ENCODE measurements around the gene GSTP1.
A peak's percentile ranks its signal among the peaks of the same experiment; 100 is the strongest.
"Not testable (repeated sequence)": the region's sequence is repeated elsewhere in the genome, so short reads cannot be mapped to it uniquely, and the experiment has no call there.

GSTP1 gene

DNA sequence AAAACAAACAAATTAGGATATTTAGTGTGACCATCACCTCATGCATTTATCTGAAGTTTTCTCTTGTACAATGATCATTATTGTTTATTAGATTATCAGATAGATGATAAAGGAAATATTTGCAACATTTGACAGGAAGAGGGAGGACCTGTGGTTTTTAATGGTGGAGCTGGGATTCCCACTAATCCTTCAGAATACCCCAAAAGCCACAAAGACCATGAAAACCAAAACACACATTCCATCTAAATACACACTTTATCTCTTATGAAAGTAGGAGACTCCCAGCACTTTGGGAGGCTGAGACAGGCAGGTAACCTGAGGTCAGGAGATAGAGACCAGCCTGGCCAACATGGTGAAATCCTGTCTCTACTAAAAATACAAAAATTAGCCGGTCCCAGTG is 15.5 kb downstream of the GSTP1 start:
- DNase-seq: no peak

DNA sequence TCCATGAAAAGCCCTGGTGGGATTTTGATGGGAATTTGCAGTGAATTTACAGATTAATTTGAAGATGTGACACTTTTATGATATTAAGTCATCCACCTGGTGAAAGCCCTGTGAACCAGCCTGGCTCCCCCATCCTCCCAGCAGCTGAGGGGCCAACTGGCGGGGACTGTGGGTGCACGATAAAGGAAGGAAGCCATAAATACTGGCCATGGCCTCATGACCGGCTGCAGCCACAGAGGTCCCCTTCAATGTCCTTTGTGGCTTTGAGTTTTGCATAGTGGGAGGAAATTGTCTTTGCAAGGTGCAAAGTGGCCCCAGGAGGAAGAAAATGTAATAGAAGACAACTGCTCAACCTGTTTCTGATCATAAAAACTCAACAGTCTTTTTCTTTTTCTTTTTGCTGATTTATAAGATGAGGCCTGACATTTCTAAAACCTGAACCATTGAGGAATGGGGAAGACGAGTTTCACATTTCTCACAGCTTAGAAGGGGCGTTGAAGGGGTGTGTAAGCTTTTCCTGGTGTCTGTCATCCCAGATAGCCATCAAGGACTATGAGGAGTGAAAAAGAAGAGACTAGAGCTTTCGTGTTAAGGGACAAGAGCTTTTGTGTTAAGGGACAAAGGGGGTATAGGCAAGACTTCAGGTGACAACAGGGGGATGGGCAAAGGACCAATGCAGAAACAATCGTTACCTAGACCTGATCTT is 16.9 kb downstream of the GSTP1 start:
- DNase-seq: no peak

GRCh38 chr11:67601098-67601497 is 17.5 kb downstream of the GSTP1 start:
- no peak for DNase-seq

- DNase-seq: not testable (repeated sequence)
Observed at GRCh38 chr11:67604119-67604518, 20.5 kb downstream of the GSTP1 start.

DNA sequence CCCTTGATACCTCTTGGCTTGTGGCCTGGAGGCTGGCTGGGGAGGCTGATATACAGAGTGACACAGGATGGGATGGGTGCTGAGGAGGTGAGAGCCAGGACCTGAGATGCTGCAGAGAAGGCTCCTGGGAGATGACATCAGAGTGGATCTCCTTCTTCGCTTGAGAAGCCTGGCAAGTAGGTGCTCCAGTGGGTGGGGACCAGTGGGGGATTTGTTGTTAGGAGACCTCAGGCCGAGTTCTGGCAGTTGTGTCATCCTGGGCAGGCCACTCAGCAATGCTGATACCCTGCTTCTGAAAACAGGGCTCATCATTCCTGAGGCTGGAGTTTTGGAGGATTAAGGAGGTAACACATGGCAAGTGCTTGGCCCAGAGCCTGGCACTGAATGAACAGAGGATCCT is 21.2 kb downstream of the GSTP1 start:
- DNase-seq: no peak

- no peak for DNase-seq
Observed at GRCh38 chr11:67605231-67606011, 21.8 kb downstream of the GSTP1 start.

DNA sequence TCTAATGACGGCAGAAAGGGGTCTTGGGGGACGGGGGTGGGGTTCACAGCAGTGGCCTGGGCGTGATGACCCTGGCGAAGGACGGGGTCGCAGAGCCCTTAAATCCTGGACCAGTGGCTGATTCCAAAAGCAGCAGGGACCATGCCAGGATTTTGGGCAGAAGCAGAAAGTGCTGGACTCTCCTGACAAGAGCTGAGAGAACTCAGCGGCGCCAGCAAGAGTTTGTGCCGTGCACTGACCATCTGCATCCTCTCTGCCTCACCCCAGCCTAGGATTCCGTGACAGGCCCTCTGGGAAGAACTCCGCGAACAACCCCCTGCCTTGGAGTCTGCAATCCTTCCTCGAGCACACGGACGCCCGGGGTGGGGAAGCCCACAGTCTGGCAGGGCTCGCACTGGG is 22.5 kb downstream of the GSTP1 start:
- DNase-seq: peak; percentile 39

- peak; percentile 93 for DNase-seq
Observed at GRCh38 chr11:67606492-67607295, 23.1 kb downstream of the GSTP1 start, which contains the start of gene NDUFV1. TSS of gene NDUFV1 (plus strand) at chr11:67606936. CDS start at chr11:67607005, 69 bp downstream.

DNA sequence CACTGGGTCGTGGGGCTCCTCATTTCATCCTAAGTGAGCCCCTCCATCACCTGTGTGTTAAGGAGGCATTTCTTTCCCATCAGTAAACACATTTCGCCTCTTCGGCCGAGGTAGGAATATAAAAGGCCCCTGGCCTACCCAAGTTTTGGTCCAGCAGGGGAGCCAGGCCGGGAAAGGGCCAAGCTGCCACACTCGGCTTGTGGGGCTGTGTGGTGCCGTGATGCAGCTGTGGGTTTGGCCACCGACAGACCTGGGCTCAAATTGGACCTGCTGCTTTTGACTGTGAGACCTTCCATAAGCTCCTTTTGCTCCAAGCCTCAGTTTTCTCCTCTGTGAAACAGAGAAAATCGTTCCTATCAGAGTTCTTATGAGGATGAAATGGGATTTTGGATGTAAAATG is 23.9 kb downstream of the GSTP1 start:
- no peak for DNase-seq

DNA sequence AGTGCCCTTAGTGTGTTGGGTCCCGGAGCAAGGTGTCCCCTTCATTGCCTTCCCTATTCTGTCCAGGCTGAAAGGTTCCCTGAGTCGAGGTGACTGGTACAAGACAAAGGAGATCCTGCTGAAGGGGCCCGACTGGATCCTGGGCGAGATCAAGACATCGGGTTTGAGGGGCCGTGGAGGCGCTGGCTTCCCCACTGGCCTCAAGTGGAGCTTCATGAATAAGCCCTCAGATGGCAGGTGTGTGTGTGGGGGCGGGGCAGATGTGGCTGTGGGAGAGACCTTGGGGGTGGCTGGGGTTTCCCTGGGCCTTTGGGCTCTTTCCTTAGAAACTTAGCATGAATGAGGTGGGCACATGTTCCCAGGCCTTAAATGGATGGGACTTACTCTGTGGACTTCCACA is 24.9 kb downstream of the GSTP1 start:
- DNase-seq: no peak

DNA sequence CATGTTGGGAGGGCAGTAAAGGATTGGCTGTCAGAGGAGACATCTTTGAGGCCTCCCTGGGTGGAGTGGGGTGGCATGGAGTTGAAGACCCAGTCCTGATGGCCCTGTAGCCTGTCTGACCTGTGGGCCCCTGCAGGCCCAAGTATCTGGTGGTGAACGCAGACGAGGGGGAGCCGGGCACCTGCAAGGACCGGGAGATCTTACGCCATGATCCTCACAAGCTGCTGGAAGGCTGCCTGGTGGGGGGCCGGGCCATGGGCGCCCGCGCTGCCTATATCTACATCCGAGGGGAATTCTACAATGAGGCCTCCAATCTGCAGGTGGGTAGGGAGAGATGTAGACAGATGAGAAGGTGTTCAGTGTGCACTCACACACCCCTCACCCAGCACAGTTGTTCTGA is 25.7 kb downstream of the GSTP1 start:
- DNase-seq: no peak

DNA sequence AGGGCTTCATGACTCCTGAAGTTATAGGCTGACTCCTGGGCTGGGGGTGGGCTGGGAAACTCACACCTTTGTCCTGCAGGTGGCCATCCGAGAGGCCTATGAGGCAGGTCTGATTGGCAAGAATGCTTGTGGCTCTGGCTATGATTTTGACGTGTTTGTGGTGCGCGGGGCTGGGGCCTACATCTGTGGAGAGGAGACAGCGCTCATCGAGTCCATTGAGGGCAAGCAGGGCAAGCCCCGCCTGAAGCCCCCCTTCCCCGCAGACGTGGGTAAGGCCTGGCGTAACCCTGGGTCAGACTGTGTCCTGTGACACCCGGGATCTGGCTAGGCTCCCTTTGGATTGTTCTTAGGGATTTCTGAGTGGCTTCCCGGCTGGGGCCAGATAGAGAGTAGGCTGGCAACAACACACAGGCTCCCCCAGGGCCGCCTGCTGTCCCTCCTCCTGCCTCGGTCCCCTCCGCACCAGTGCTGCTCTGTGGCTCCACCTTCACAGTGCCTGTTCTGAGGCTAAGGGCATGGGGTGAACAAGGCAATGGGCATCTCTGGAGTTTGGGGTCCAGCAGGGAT is 26.8 kb downstream of the GSTP1 start:
- DNase-seq: no peak

DNA sequence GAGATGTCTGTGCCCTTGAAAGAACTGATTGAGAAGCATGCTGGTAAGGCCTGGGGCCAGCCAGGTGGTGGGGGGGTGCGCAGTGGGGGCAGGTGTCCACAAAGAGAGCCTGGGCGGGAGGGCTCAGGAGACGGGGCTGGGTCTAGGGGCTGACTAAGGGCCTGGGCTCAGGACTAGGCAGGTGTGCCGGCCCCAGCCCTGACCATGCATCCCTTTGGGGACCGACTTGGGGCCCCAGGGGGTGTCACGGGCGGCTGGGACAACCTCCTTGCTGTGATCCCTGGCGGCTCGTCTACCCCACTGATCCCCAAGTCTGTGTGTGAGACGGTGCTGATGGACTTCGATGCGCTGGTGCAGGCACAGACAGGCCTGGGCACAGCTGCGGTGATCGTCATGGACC is 27.6 kb downstream of the GSTP1 start:
- DNase-seq: no peak

- no peak for DNase-seq
Observed at GRCh38 chr11:67611704-67612587, 28.3 kb downstream of the GSTP1 start.

DNA sequence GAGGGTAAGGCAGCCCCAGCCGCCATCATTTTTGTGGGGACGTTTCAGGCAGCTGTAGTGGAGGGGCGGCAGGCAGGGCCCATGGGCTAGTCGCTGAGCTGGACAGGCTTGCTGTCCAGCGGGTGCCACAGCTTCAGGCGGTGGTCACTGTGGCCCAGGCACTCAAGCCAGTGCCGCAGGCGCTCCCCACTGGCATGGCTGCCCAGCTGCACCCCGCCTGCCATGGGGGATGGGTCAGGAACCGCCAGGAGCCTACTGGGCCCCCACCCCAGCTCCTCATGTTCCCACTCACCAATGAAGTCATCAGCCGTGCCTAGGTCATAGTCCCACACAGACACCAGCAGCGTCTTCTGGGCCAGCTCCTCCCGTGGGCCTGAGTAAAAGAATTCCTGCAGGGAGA is 29.1 kb downstream of the GSTP1 start:
- no peak for DNase-seq

DNA sequence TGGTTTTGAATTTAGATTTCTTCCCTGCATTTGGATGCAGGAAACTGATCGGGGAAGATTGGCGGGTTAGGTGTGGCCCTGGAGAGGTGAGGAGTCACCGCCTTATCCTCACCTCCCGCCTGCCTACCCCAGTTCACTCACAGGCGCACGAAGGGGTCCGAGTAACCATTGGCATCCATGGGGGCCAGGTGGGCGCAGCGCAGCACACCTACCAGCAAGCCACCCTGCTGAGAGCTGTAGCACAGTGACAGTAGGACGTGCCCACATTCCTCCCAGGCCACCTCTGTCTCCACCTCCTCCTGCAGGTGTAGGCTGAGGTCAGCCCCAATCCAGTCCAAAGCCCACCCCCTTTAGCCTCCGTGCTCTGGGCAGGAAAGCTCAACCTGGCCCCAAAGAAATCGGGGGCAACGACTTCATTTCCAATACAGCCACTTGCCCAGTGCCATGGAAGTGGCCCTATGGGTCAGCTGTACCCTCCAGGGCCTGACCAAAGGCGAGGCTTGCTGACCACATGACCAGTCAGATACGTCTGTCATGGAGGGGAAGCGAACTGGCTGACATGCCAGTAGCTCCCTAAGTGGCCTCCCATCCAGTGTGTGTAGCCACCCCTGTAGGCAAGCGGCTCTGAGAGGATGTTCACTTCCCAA is 29.8 kb downstream of the GSTP1 start:
- DNase-seq: no peak

GRCh38 chr11:67613960-67614715 is 30.5 kb downstream of the GSTP1 start:
- peak; percentile 60 for DNase-seq

DNA sequence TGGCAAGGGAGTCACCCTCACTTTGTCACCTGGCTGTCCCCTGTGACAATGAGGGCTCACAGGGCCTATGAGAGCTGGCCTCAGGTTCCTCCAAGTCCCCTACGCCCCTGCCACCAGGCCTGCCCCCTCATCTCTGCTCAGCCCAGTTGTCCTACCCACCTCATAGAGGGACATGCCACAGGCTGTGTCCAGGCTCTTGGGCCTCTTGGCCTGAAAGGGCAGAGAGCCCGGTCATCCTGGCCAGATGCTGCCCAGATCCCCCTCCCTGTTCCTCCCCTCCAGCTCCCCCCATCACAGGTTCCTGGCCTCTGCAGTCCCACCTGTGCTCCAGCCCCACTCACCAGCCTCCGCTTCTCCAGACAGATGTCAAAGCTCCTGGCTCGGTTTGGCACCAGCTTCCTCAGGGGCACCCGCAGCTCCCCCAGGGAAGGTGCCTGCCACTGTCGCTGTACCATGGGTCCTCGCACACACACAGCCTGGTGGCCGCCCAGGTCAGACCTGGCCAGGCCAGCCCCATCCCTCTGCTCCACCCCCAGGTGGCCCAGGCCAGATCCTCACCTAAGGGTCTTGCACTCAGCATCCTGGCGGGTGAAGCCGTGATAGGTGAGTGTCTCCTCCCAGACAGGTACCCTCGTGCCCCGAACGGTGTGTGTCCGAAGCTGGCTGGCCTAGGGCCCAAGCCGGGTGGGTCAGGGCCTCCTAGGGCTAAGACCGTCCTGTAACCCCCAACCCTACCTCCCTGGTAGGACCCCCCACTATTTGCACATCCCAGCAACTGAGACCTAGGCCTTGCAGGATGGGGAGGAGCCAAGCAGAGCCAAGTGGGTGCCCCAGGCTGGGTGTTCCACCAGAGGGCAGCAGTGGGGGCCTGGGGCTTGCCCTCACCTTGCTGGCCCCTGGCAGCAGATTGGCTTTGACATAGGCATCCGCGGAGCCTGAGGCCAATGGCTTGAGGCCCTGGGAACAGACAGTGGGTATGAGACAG is 31.4 kb downstream of the GSTP1 start:
- peak; percentile 33 for DNase-seq

DNA sequence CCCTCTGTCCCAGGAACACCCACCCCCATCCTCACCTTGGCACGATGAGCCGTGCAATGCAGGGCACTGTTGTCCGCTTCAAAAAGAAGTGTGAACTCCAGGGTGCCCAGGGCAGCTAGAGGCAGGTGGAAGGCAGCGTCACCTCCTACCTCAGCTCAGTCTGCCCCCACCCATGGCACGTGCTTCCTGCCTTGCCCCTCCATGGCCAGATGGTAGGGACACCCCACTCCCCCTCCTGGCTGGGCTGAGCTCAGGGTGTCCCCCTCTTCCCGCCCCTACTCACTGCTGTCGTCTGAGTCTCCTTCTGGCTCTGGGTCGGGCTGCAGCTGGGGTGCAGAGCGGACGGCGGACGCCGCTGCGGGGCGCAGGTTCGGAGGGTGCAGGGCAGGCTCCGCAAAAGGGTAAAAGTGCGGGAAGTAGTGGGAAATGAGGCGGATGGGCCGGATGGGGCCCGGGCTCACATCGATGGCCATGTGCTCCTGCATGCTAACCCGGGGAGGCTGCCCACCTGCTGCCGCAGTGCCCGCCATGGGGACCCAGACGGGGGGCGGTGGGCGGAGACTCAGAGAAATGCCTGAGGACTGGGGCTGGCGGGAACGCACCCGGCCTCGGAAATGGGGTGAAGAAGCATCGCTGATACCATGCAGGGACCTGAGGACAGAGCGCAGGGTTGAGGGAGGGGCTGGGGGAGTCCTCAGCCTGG is 32.3 kb downstream of the GSTP1 start:
- DNase-seq: no peak

All from EL (cell line).